K562 (cell line): ENCODE measurements around the gene AQP2. TPM values are rescaled to one million over a fixed set of nuclear protein-coding genes. Genes with fewer than 3 reads are reported as not detected.

Experiments used
- ATAC-seq: fragments of 200-7000 bp; cut with Tn5 transposase; 3 replicates; pipeline ENCODE4 v1.9.1; 2020; ENCODE audit warnings: moderate library complexity
- BruUV-seq: library from RNA; stranded (reverse); fragments of 400-500 nt; replicated peaks from 2 replicates; lab custom pipeline; 2021; lab: Mats Ljungman, UMichigan
- CTCF ChIA-PET: fragments of 300-600 bp; formaldehyde crosslinking; extraction: SDS; loops from one replicate; lab custom pipeline; 2021; ENCODE audit warnings: low intra/inter-chr PET ratio; lab: Yijun Ruan, JAX
- POLR2A ChIA-PET: fragments of 300-600, 350-650 bp; sonication (Branson Sonifier 250); formaldehyde crosslinking; extraction: SDS; loops from one replicate; lab custom pipeline; 2021; ENCODE audit warnings: antibody characterized with exemption, inconsistent platforms; lab: Yijun Ruan, JAX
- DNase-seq, 4 experiments: peaks; one replicate each; pipeline versions ENCODE4 v3.0.0 to v3.0.0-alpha.2; 2011 to 2018; ENCODE audit warnings: low spot score in 3 of 4, mixed read lengths in 3 of 4; ENCODE audit errors: extremely low read depth in 1 of 4
- FAIRE-seq: peaks from 2 replicates; lab custom pipeline; 2011; peaks lifted over from hg19 to GRCh38; lab: Jason Lieb, UNC
- H2AFZ ChIP-seq: 2 replicates; pipeline ENCODE4 v1.6.0; 2011; ENCODE audit warnings: low read depth, low read length, control low read depth, inconsistent platforms
- H3K27ac ChIP-seq: fragments of 200-600 bp; 3 replicates; pipeline ENCODE4 v1.8.0; 2011; ENCODE audit warnings: low read depth, mild to moderate bottlenecking, control low read depth, inconsistent platforms, low read length, moderate library complexity, mixed read lengths; ENCODE audit errors: extremely low read depth
- H3K27me3 ChIP-seq, 2 experiments: fragments of 300-600 bp in 1 of 2; 2 replicates in 1 of 2; 3 replicates in 1 of 2; pipeline versions ENCODE4 v1.6.0 to v1.8.0; 2011; ENCODE audit warnings: inconsistent platforms in 2 of 2, low read length in 2 of 2, mild to moderate bottlenecking in 1 of 2, mixed read lengths in 1 of 2, moderate library complexity in 1 of 2; ENCODE audit not compliant: control insufficient read depth in 2 of 2, insufficient read depth in 2 of 2
- H3K36me3 ChIP-seq: fragments of 300-600 bp; 3 replicates; pipeline ENCODE4 v1.8.0; 2011; ENCODE audit warnings: mild to moderate bottlenecking, low read length, inconsistent platforms; ENCODE audit not compliant: control insufficient read depth, insufficient read depth
- H3K4me1 ChIP-seq, 2 experiments: fragments of 200-600 bp in 1 of 2; replicated peaks in 1 of 2; 2 replicates in 1 of 2; 3 replicates in 1 of 2; pipeline versions ENCODE4 v1.5.1 to v1.8.0; 2011; ENCODE audit warnings: inconsistent platforms in 2 of 2, low read length in 2 of 2, mild to moderate bottlenecking in 1 of 2, mixed read lengths in 1 of 2, moderate library complexity in 1 of 2; ENCODE audit not compliant: control insufficient read depth in 2 of 2, insufficient read depth in 2 of 2
- H3K4me2 ChIP-seq: 2 replicates; pipeline ENCODE4 v1.6.1; 2011; ENCODE audit warnings: low read length, control low read depth, inconsistent platforms, mixed read lengths; ENCODE audit not compliant: insufficient read depth
- H3K4me3 ChIP-seq: fragments of 200-600 bp; sonication (generic), shearing (Covaris generic); 2 replicates; pipeline ENCODE4 v1.5.1; 2016; ENCODE audit warnings: control low read depth, inconsistent platforms
- H3K79me2 ChIP-seq: fragments of 200-600 bp; 3 replicates; pipeline ENCODE4 v1.8.0; 2011; ENCODE audit warnings: low read length, inconsistent platforms; ENCODE audit not compliant: control insufficient read depth, insufficient read depth
- H3K9ac ChIP-seq, 2 experiments: 2 replicates each; pipeline versions ENCODE4 v1.6.0 to v1.6.1; 2011; ENCODE audit warnings: low read depth in 2 of 2, low read length in 2 of 2, control low read depth in 1 of 2, inconsistent platforms in 1 of 2, mild to moderate bottlenecking in 1 of 2, mixed read lengths in 1 of 2; ENCODE audit not compliant: insufficient read depth in 1 of 2
- H3K9me1 ChIP-seq: one replicate; pipeline ENCODE4 v1.6.0; 2011; ENCODE audit warnings: inconsistent platforms, mild to moderate bottlenecking, low read length, moderate library complexity; ENCODE audit not compliant: control insufficient read depth, insufficient read depth
- H3K9me3 ChIP-seq: replicated peaks from 2 replicates; pipeline ENCODE4 v1.5.1; 2011; ENCODE audit warnings: low read depth, low read length, inconsistent platforms; ENCODE audit not compliant: control insufficient read depth, insufficient read depth
- H4K20me1 ChIP-seq: replicated peaks from 2 replicates; pipeline ENCODE4 v1.6.1; 2011; ENCODE audit warnings: low read length, inconsistent platforms, mixed read lengths; ENCODE audit not compliant: control insufficient read depth, insufficient read depth
- ESRRA ChIP-seq: fragments of 450-650 bp; IDR thresholded peaks from 2 replicates; pipeline ENCODE4 v1.6.1; 2014; ENCODE audit warnings: low read depth, mild to moderate bottlenecking, moderate library complexity, borderline replicate concordance
- FIP1L1 ChIP-seq: fragments of 200-400 bp; formaldehyde crosslinking; IDR thresholded peaks from 2 replicates; pipeline ENCODE4 v1.6.1; 2018; ENCODE audit warnings: mild to moderate bottlenecking, low read depth, low read length; ENCODE audit not compliant: poor library complexity, severe bottlenecking
- HNRNPH1 ChIP-seq: fragments of 200-400 bp; formaldehyde crosslinking; optimal IDR thresholded peaks from 2 replicates; pipeline ENCODE3; 2017; ENCODE audit warnings: low read depth, mild to moderate bottlenecking, low read length, moderate library complexity
- MAFG ChIP-seq: fragments of 450-650 bp; conservative IDR thresholded peaks from 2 replicates; pipeline ENCODE4 v1.6.1; 2016; ENCODE audit warnings: missing genetic modification characterization, missing compliant biosample characterization
- PRMT5 ChIP-seq: sonication (generic); formaldehyde crosslinking; IDR thresholded peaks from 2 replicates; pipeline ENCODE4 v1.5.0; 2020; ENCODE audit warnings: missing genetic modification reagents
- ZNF316 ChIP-seq: fragments of 450-650 bp; IDR thresholded peaks from 2 replicates; pipeline ENCODE4 v1.6.1; 2016
- WGBS: fragments of 100-300 bp; shearing (Covaris generic); methylation state at CpG from one replicate; pipeline ENCODE4 v1.1.6; 2016; ENCODE audit warnings: low coverage, mixed read lengths; ENCODE audit not compliant: insufficient coverage; ENCODE audit errors: missing lambda C conversion rate; 5-methylcytosine and 5-hydroxymethylcytosine counted together
- in situ Hi-C: fragments of 300-500 bp; cut with MboI; formaldehyde crosslinking; loops from 4 replicates; pipeline ENCODE4 v1.15.0; 2018; ENCODE audit warnings: inconsistent platforms, mixed read lengths
- intact Hi-C: fragments of 100-400 bp; cut with micrococcal nuclease; formaldehyde crosslinking; loops from 2 replicates; pipeline ENCODE4 v1.14.2; 2022
- polyA plus RNA-seq, 8 experiments: library from polyadenylated mRNA; depleted of rRNA in 4 of 8; stranded (reverse) in 5 of 8; unstranded in 3 of 8; fragments of >200 nt; fragmentation: Nextera tagmentation in 2 of 8; fragmentation: Illumina TruSeq in 1 of 8; extraction: Ambion mirVana in 2 of 8; extraction: Trizol in 1 of 8; gene quantifications; 2 replicates each; pipeline versions ENCODE4 v1.2.1 to v1.2.3, GENCODE V29; 2011 to 2014; ENCODE audit warnings: inconsistent platforms in 1 of 8, missing spikeins in 1 of 8
- total RNA-seq, 7 experiments: library from RNA; depleted of rRNA in 6 of 7; stranded (reverse); fragments of >200 nt in 6 of 7; fragmentation: Illumina TruSeq in 2 of 7; extraction: Trizol in 2 of 7; gene quantifications; 2 replicates each; pipeline versions ENCODE4 v1.2.1 to v1.2.3, GENCODE V29; 2011 to 2021; ENCODE audit warnings: low replicate concordance in 1 of 7

AQP2 gene
- total and polyA plus RNA-seq, 9 of the 15 experiments (the other 6 are each of a cell fraction or from before 2014, with no cell fraction given), result not detected

GRCh38 chr12:49923880-49924556 is 26.5 kb upstream of the AQP2 start:
- in situ Hi-C loops (no loop called here), intact Hi-C loops (no loop called here)
- H2AFZ ChIP-seq, result no peak overlapping the region
- H4K20me1 ChIP-seq, result no peaks in the 10 kb centered on the region
- ATAC-seq (no peak), DNase-seq (no peak), FAIRE-seq (no peak)
- H3K27me3 ChIP-seq, result peaks cover 5 to 37% of the 10 kb centered on the region in 2 experiments; a peak in 4 of 5 replicates
- H3K9ac ChIP-seq, result no peak overlapping the region; a peak in 1 of 4 replicates
- H3K27ac ChIP-seq, result no peak overlapping the region
- ChIA-PET POLR2A (no interaction called here), CTCF (no interaction called here)
- no peaks in the 10 kb centered on the region for H3K79me2 ChIP-seq
- H3K4me1 ChIP-seq, result no peaks in the 10 kb centered on the region
- BruUV-seq, result no TSS peak
- H3K4me3 ChIP-seq, result no peak overlapping the region
- H3K4me2 ChIP-seq, result no peak overlapping the region
- H3K9me1 ChIP-seq, result no peaks in the 10 kb centered on the region
- no peaks in the 10 kb centered on the region for H3K36me3 ChIP-seq
- no peaks in the 10 kb centered on the region for H3K9me3 ChIP-seq
- TF ChIP-seq FIP1L1 (no peak), MAFG (tag) (peak; percentile 24; the same call in 1 of the 2 replicates), ZNF316 (peak; percentile 40; the same call in 1 of the 2 replicates), ESRRA (peak; percentile 16; the same call in 1 of the 2 replicates)
- 26% methylated on average over 13 of the region's 15 CpGs for WGBS

GRCh38 chr12:49924628-49925246 is 25.8 kb upstream of the AQP2 start:
- Histone ChIP-seq H3K9me1 (no peaks in the 10 kb centered on the region), H3K36me3 (no peaks in the 10 kb centered on the region), H3K4me1 (no peaks in the 10 kb centered on the region; a peak in 1 of 5 replicates), H3K9ac (no peak overlapping the region), H2AFZ (no peak overlapping the region), H3K9me3 (no peaks in the 10 kb centered on the region), H3K4me3 (no peak overlapping the region), H3K27ac (no peak overlapping the region), H4K20me1 (no peaks in the 10 kb centered on the region), H3K79me2 (no peaks in the 10 kb centered on the region), H3K4me2 (no peak overlapping the region), H3K27me3 (peaks cover 11 to 39% of the 10 kb centered on the region in 2 experiments; a peak in 4 of 5 replicates)
- POLR2A ChIA-PET, result no interaction called here
- in situ Hi-C loops, result no loop called here
- CTCF ChIA-PET, result no interaction called here
- DNase-seq, result no peak
- intact Hi-C loops, result no loop called here
- no peak for TF ChIP-seq HNRNPH1
- TF ChIP-seq PRMT5, result no peak
- BruUV-seq, result no TSS peak
- WGBS, result 42% methylated on average over 7 of the region's 7 CpGs
- no peak for FAIRE-seq
- ATAC-seq, result no peak
